ENCODE data around the gene CHST5.
"Not testable (repeated sequence)": the region's sequence is repeated elsewhere in the genome, so short reads cannot be mapped to it uniquely, and the experiment has no call there.

CHST5 gene

GRCh38 chr16:75552951-75553350 is 17.0 kb upstream of the CHST5 start:
- TF ChIP-seq CTCF (IDR thresholded peaks at IDR 0.05; ENCODE audit: low read depth, low read length, missing control alignments) = no peak
- DNase-seq (ENCODE audit: extremely low read depth, low read depth) = no peak

GRCh38 chr16:75550211-75550662 is 14.3 kb upstream of the CHST5 start:
- no peak for DNase-seq (ENCODE audit: extremely low read depth, low read depth)
- no peak overlapping the region for H3K4me3 ChIP-seq (replicated peaks; ENCODE audit: low read depth, low read length)
- TF ChIP-seq CTCF (IDR thresholded peaks at IDR 0.05; ENCODE audit: low read depth, low read length, missing control alignments) = peak; percentile 41

More at GRCh38 chr16:75552951-75553350, 17.0 kb upstream of the CHST5 start:
- H3K4me3 ChIP-seq (replicated peaks; ENCODE audit: low read depth, low read length) = no peak overlapping the region

GRCh38 chr16:75548456-75548855 is 12.5 kb upstream of the CHST5 start:
- DNase-seq (ENCODE audit: extremely low read depth, low read depth); H3K4me3 ChIP-seq (replicated peaks; ENCODE audit: low read depth, low read length): not testable (repeated sequence)

- DNase-seq (ENCODE audit: extremely low read depth, low read depth) = no peak
- no peak overlapping the region for H3K4me3 ChIP-seq (replicated peaks; ENCODE audit: low read depth, low read length)
- TF ChIP-seq CTCF (IDR thresholded peaks at IDR 0.05; ENCODE audit: low read depth, low read length, missing control alignments) = no peak
These were observed 10.4 kb upstream of the CHST5 start for GRCh38 chr16:75546293-75546692.

- not testable (repeated sequence) for H3K4me3 ChIP-seq (replicated peaks; ENCODE audit: low read depth, low read length); DNase-seq (ENCODE audit: extremely low read depth, low read depth)
These were observed 10.0 kb upstream of the CHST5 start for GRCh38 chr16:75545879-75546278.

- DNase-seq (ENCODE audit: extremely low read depth, low read depth) = not testable (repeated sequence)
These were observed 6.6 kb upstream of the CHST5 start for GRCh38 chr16:75542462-75542861.

GRCh38 chr16:75541236-75541635 is 5.3 kb upstream of the CHST5 start:
- TF ChIP-seq CTCF (IDR thresholded peaks at IDR 0.05; ENCODE audit: low read depth, low read length, missing control alignments) = no peak
- no peak for DNase-seq (ENCODE audit: extremely low read depth, low read depth)
- no peak overlapping the region for H3K4me3 ChIP-seq (replicated peaks; ENCODE audit: low read depth, low read length)

More at GRCh38 chr16:75542462-75542861, 6.6 kb upstream of the CHST5 start:
- not testable (repeated sequence) for H3K4me3 ChIP-seq (replicated peaks; ENCODE audit: low read depth, low read length)

GRCh38 chr16:75538882-75539565 is 3.1 kb upstream of the CHST5 start:
- not testable (repeated sequence) for H3K4me3 ChIP-seq (replicated peaks; ENCODE audit: low read depth, low read length); DNase-seq (ENCODE audit: extremely low read depth, low read depth)

GRCh38 chr16:75537776-75538175 is 1.9 kb upstream of the CHST5 start:
- no peak for TF ChIP-seq CTCF (IDR thresholded peaks at IDR 0.05; ENCODE audit: low read depth, low read length, missing control alignments)
- H3K4me3 ChIP-seq (replicated peaks; ENCODE audit: low read depth, low read length) = no peak overlapping the region
- DNase-seq (ENCODE audit: extremely low read depth, low read depth) = no peak
